ENCODE results near the gene EPHX1.

DNA sequence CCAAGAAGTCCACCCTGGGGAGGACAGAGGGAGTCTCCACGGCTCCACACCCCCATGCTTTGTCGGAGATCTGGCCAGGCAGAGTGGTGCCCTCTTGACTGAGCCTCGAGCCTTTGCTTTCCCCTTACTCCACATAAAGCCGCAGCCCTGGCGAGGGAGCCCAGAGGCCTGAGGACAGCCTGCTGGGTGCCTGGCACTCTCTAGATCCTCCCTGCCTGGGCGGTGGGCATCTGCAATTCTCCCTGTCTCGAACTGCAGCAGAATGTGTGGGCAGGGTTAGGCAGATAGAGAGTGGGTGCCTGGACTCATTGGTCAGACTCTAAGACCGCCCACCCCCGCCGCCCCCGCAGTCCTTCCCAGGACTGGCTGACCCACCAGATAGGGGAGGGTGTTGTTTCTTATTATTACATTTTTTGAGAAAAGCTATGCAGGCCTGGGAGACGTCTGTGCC lies 13.9 kb downstream of the EPHX1 start:
- TF ChIP-seq, protein P1, sequence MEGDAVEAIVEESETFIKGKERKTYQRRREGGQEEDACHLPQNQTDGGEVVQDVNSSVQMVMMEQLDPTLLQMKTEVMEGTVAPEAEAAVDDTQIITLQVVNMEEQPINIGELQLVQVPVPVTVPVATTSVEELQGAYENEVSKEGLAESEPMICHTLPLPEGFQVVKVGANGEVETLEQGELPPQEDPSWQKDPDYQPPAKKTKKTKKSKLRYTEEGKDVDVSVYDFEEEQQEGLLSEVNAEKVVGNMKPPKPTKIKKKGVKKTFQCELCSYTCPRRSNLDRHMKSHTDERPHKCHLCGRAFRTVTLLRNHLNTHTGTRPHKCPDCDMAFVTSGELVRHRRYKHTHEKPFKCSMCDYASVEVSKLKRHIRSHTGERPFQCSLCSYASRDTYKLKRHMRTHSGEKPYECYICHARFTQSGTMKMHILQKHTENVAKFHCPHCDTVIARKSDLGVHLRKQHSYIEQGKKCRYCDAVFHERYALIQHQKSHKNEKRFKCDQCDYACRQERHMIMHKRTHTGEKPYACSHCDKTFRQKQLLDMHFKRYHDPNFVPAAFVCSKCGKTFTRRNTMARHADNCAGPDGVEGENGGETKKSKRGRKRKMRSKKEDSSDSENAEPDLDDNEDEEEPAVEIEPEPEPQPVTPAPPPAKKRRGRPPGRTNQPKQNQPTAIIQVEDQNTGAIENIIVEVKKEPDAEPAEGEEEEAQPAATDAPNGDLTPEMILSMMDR (IDR thresholded peaks at IDR 0.05; ENCODE audit: low read depth, low read length): no peak
- TF ChIP-seq POLR2A (IDR thresholded peaks at IDR 0.05; ENCODE audit: extremely low read depth, insufficient read length): no peak
- TF ChIP-seq, protein P2, sequence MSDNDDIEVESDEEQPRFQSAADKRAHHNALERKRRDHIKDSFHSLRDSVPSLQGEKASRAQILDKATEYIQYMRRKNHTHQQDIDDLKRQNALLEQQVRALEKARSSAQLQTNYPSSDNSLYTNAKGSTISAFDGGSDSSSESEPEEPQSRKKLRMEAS (IDR thresholded peaks at IDR 0.05; ENCODE audit: low read depth, low read length): no peak

All from NB4 (cell line).